Parathyroid adenoma (tissue), 2 donors: ENCODE measurements around the gene MROH7.

Source experiments
- H2AFZ ChIP-seq: fragments of 300-600 bp; sonication (generic); one replicate; pipeline ENCODE4 v1.7.0; 2017; ENCODE audit warnings: antibody characterized with exemption, mild to moderate bottlenecking
- H3K27ac ChIP-seq: fragments of 300-600 bp; sonication (generic); one replicate; pipeline ENCODE4 v1.7.0; 2017
- H3K27me3 ChIP-seq: fragments of 300-600 bp; sonication (generic); one replicate; pipeline ENCODE4 v1.7.0; 2017; ENCODE audit warnings: low read length; ENCODE audit not compliant: control insufficient read depth, insufficient read depth
- H3K36me3 ChIP-seq: fragments of 300-600 bp; sonication (generic); one replicate; pipeline ENCODE4 v1.7.0; 2017; ENCODE audit warnings: low read length; ENCODE audit not compliant: control insufficient read depth, insufficient read depth
- H3K4me1 ChIP-seq: fragments of 300-600 bp; sonication (generic); one replicate; pipeline ENCODE4 v1.7.0; 2017; ENCODE audit warnings: control low read depth
- H3K4me2 ChIP-seq: fragments of 300-600 bp; sonication (generic); one replicate; pipeline ENCODE4 v1.7.0; 2017; ENCODE audit warnings: low read length
- H3K4me3 ChIP-seq: fragments of 300-600 bp; sonication (generic); one replicate; pipeline ENCODE4 v1.7.0; 2017; ENCODE audit warnings: low read depth, low read length
- H3K79me2 ChIP-seq: fragments of 300-600 bp; sonication (generic); one replicate; pipeline ENCODE4 v1.7.0; 2017; ENCODE audit warnings: control low read depth
- H3K9ac ChIP-seq: fragments of 300-600 bp; sonication (generic); one replicate; pipeline ENCODE4 v1.7.0; 2017; ENCODE audit warnings: mild to moderate bottlenecking
- H3K9me3 ChIP-seq: fragments of 300-600 bp; sonication (generic); one replicate; pipeline ENCODE4 v1.7.0; 2017; ENCODE audit warnings: low read length; ENCODE audit not compliant: control insufficient read depth
- CTCF ChIP-seq: fragments of 300-600 bp; sonication (generic); IDR thresholded peaks from one replicate; pipeline ENCODE4 v1.7.0; 2017; ENCODE audit warnings: antibody characterized with exemption, mild to moderate bottlenecking
- donor health status: primary hyperparathyroidism.

Gene MROH7

GRCh38 chr1:54640361-54640760, 1.2 kb upstream of the MROH7 start:
- Histone ChIP-seq H3K9me3 (no peaks in the 10 kb centered on the region), H3K4me1 (no peaks in the 10 kb centered on the region), H3K79me2 (no peaks in the 10 kb centered on the region), H3K27me3 (no peaks in the 10 kb centered on the region), H3K4me3 (no peak overlapping the region), H2AFZ (no peak overlapping the region), H3K4me2 (no peak overlapping the region), H3K27ac (no peak overlapping the region), H3K9ac (no peak overlapping the region), H3K36me3 (no peaks in the 10 kb centered on the region)
- no peak for TF ChIP-seq CTCF

- H3K4me2 ChIP-seq = no peak overlapping the region
- H2AFZ ChIP-seq = no peak overlapping the region
- H3K9ac ChIP-seq = no peak overlapping the region
- H3K27me3 ChIP-seq = no peaks in the 10 kb centered on the region
- no peaks in the 10 kb centered on the region for H3K4me1 ChIP-seq
- no peak overlapping the region for H3K27ac ChIP-seq
- no peak for TF ChIP-seq CTCF
- no peaks in the 10 kb centered on the region for H3K36me3 ChIP-seq
- no peaks in the 10 kb centered on the region for H3K79me2 ChIP-seq
- H3K4me3 ChIP-seq = no peak overlapping the region
- H3K9me3 ChIP-seq = no peaks in the 10 kb centered on the region
These were observed 2.1 kb downstream of the MROH7 start for GRCh38 chr1:54643736-54644135.

- no peak overlapping the region for H3K9ac ChIP-seq
- H3K4me2 ChIP-seq = no peak overlapping the region
- no peaks in the 10 kb centered on the region for H3K36me3 ChIP-seq
- H3K4me1 ChIP-seq = no peaks in the 10 kb centered on the region
- no peak for TF ChIP-seq CTCF
- no peak overlapping the region for H3K4me3 ChIP-seq
- H3K27ac ChIP-seq = no peak overlapping the region
- no peaks in the 10 kb centered on the region for H3K79me2 ChIP-seq
- H2AFZ ChIP-seq = no peak overlapping the region
- H3K27me3 ChIP-seq = no peaks in the 10 kb centered on the region
- H3K9me3 ChIP-seq = no peaks in the 10 kb centered on the region
These were observed 4.5 kb downstream of the MROH7 start for GRCh38 chr1:54645806-54646676.

DNA sequence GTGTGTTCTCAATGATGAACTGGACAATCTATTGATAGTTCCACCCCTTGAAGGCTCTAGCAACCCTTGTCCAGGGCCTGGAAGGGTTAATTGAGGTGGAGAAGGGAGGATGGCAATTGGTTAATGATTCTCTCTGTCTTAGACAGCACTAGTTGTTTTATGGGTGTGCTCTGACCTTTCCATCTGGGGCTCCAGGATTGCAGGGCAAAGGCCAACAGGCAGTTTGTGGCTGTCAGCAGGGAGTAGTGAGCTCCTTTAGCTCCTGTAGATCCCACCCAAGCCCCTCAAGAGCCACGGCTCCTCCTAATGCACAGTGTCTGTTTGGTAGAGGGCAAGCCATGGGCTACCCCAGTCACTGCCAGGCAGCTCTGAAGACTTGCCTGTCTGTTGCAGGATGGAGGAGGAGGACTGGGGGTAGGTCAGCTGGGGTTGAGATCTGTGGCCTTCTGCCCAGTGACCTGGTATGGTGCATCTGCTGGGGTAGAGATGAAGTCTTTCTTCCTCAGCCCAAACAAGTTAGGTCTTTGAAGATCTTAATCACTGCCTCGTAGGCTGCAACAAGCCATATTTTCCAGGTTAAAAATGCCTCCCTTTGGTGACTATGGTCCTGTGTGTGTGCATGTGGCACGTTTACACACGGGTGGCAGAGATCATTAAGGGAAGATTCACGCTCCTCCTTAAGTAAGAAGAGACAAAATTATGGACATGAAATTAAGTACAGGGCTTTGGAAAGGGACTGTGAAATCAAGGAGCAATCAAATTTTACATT, 7.7 kb downstream of the MROH7 start:
- H3K27ac ChIP-seq = no peak overlapping the region
- no peak overlapping the region for H3K4me3 ChIP-seq
- no peaks in the 10 kb centered on the region for H3K4me1 ChIP-seq
- no peaks in the 10 kb centered on the region for H3K79me2 ChIP-seq
- no peak for TF ChIP-seq CTCF
- H3K27me3 ChIP-seq = no peaks in the 10 kb centered on the region
- no peaks in the 10 kb centered on the region for H3K9me3 ChIP-seq
- H3K9ac ChIP-seq = no peak overlapping the region
- H2AFZ ChIP-seq = no peak overlapping the region
- H3K4me2 ChIP-seq = no peak overlapping the region
- no peaks in the 10 kb centered on the region for H3K36me3 ChIP-seq
